ENCODE data around the gene EHMT2. TPM values are rescaled to one million over a fixed set of nuclear protein-coding genes. Genes with fewer than 3 reads are reported as not detected.

Gene EHMT2
- total RNA-seq, 2 experiments from 2014 or later: 55.4 to 56.8 TPM

- Mint-ChIP-seq H3K27me3 (no peaks in the 10 kb centered on the region), H3K4me1 (ENCODE audit: low read depth) (no peaks in the 10 kb centered on the region), H3K4me3 (no peak within 1 kb of the TSS), H3K27ac (no peak within 1 kb of the TSS), H3K9me3 (no peaks in the 10 kb centered on the region), H3K36me3 (ENCODE audit: low read depth) (no peaks in the 10 kb centered on the region)
- DNase-seq (no peak), ATAC-seq (no peak)
- intact Hi-C loops (cut with micrococcal nuclease): no loop called here
- CTCF ChIA-PET: no interaction called here
- POLR2A ChIA-PET: interaction anchor here (1.1 kb wide), 1 partner anchor 21 kb away, joined by 3 read pairs; no protein-coding TSS in a partner anchor
- TF ChIP-seq CTCF (IDR thresholded peaks at IDR 0.05): no peak
These were observed 29.9 kb upstream of the EHMT2 start, which contains the start of gene C2 for GRCh38 chr6:31927242-31927862. Gene C2 (plus strand): TSS chr6:31927717. CDS start chr6:31927753, 36 bp downstream.

GRCh38 chr6:31922942-31923341 is 25.4 kb upstream of the EHMT2 start:
- Mint-ChIP-seq H3K36me3 (ENCODE audit: low read depth) (no peaks in the 10 kb centered on the region), H3K27ac (no peak overlapping the region), H3K27me3 (no peaks in the 10 kb centered on the region), H3K4me1 (ENCODE audit: low read depth) (no peaks in the 10 kb centered on the region), H3K9me3 (no peaks in the 10 kb centered on the region), H3K4me3 (no peak overlapping the region)
- TF ChIP-seq CTCF (IDR thresholded peaks at IDR 0.05): peak; percentile 8
- ChIA-PET CTCF (interaction anchor here (0.6 to 2.6 kb wide), 9 partner anchors 12 to 1176 kb away, joined by 3 to 13 read pairs (median 4); partner anchors contain the start of gene NEU1), POLR2A (interaction anchor here (0.6 kb wide), 1 partner anchor 10 kb away, joined by 4 read pairs; no protein-coding TSS in a partner anchor)
- ATAC-seq: peak; percentile 58
- DNase-seq: peak; percentile 65
- intact Hi-C loops (cut with micrococcal nuclease): no loop called here

GRCh38 chr6:31920811-31921210 is 23.3 kb upstream of the EHMT2 start:
- no peaks in the 10 kb centered on the region for H3K36me3 Mint-ChIP-seq (ENCODE audit: low read depth)
- DNase-seq (no peak), ATAC-seq (no peak)
- POLR2A ChIA-PET: interaction anchor here (1.2 kb wide), 1 partner anchor 161 kb away, joined by 3 read pairs; no protein-coding TSS in a partner anchor
- CTCF ChIA-PET: interaction anchor here (0.9 to 2.7 kb wide), 2 partner anchors 31 to 32 kb away, joined by 3 to 10 read pairs; no protein-coding TSS in a partner anchor
- peaks cover 3% of the 10 kb centered on the region for H3K27me3 Mint-ChIP-seq
- TF ChIP-seq CTCF (IDR thresholded peaks at IDR 0.05): no peak
- intact Hi-C loops (cut with micrococcal nuclease): no loop called here
- H3K27ac Mint-ChIP-seq: no peak overlapping the region
- no peaks in the 10 kb centered on the region for H3K4me1 Mint-ChIP-seq (ENCODE audit: low read depth)
- H3K9me3 Mint-ChIP-seq: no peaks in the 10 kb centered on the region
- no peak overlapping the region for H3K4me3 Mint-ChIP-seq

GRCh38 chr6:31919624-31920303 is 22.3 kb upstream of the EHMT2 start:
- ChIA-PET POLR2A (interaction anchor here (0.6 kb wide), 1 partner anchor 226 kb away, joined by 3 read pairs; no protein-coding TSS in a partner anchor), CTCF (interaction anchor here (2.7 kb wide), 1 partner anchor 32 kb away, joined by 10 read pairs; no protein-coding TSS in a partner anchor)
- Mint-ChIP-seq H3K4me1 (ENCODE audit: low read depth) (no peaks in the 10 kb centered on the region), H3K27ac (no peak overlapping the region), H3K9me3 (no peaks in the 10 kb centered on the region), H3K4me3 (no peak overlapping the region), H3K27me3 (peaks cover 4% of the 10 kb centered on the region), H3K36me3 (ENCODE audit: low read depth) (no peaks in the 10 kb centered on the region)
- DNase-seq (no peak), ATAC-seq (no peak)
- no peak for TF ChIP-seq CTCF (IDR thresholded peaks at IDR 0.05)
- intact Hi-C loops (cut with micrococcal nuclease): no loop called here
